Chondrocyte (in vitro differentiated cells): Measurements from ENCODE around the gene GTF2H2. TPM values are rescaled to one million over a fixed set of nuclear protein-coding genes. Genes with fewer than 3 reads are reported as not detected.
"Not testable (repeated sequence)": the region's sequence is repeated elsewhere in the genome, so short reads cannot be mapped to it uniquely, and the experiment has no call there.

Experiments used
- DNase-seq: peaks from one replicate; pipeline ENCODE4 v3.0.0; 2021; ENCODE audit warnings: mixed read lengths, low spot score
- H3K27ac Mint-ChIP-seq: one replicate; pipeline ENCODE4 v1.8.0; 2021; ENCODE audit warnings: mild to moderate bottlenecking, moderate library complexity, mixed read lengths; ENCODE audit not compliant: unreplicated experiment
- H3K27me3 Mint-ChIP-seq: 2 replicates; pipeline ENCODE4 v1.8.0; 2021; ENCODE audit warnings: low read depth, mixed read lengths
- H3K36me3 Mint-ChIP-seq: 2 replicates; pipeline ENCODE4 v1.8.0; 2021; ENCODE audit warnings: low read depth, mixed read lengths
- H3K4me1 Mint-ChIP-seq: 2 replicates; pipeline ENCODE4 v1.8.0; 2021; ENCODE audit warnings: low read depth, mild to moderate bottlenecking, mixed read lengths
- H3K4me3 Mint-ChIP-seq: one replicate; pipeline ENCODE4 v1.8.0; 2021; ENCODE audit warnings: mild to moderate bottlenecking, moderate library complexity, mixed read lengths; ENCODE audit not compliant: unreplicated experiment
- H3K9me3 Mint-ChIP-seq: 2 replicates; pipeline ENCODE4 v1.8.0; 2021; ENCODE audit warnings: low read depth, mixed read lengths
- CTCF ChIP-seq: fragments of 200-600 bp; sonication (generic); IDR thresholded peaks from 2 replicates; pipeline ENCODE4 v1.5.0; 2021; ENCODE audit warnings: antibody characterized with exemption, mild to moderate bottlenecking, moderate library complexity
- total RNA-seq: library from RNA; stranded (reverse); gene quantifications from 3 replicates; pipeline ENCODE4 v1.2.1, GENCODE V29; 2021

Gene GTF2H2
- total RNA-seq, 1 donor from 2014 or later, result 16.8 TPM

- H3K36me3 Mint-ChIP-seq, result no peaks in the 10 kb centered on the region
- no peak for DNase-seq
- H3K4me3 Mint-ChIP-seq, result no peak overlapping the region
- H3K9me3 Mint-ChIP-seq, result no peaks in the 10 kb centered on the region
- no peaks in the 10 kb centered on the region for H3K27me3 Mint-ChIP-seq
- TF ChIP-seq CTCF, result no peak
- H3K27ac Mint-ChIP-seq, result no peak overlapping the region
- H3K4me1 Mint-ChIP-seq, result peaks cover 4% of the 10 kb centered on the region
Measured at GRCh38 chr5:71013575-71013974, 53.9 kb downstream of the GTF2H2 start.

- no peak overlapping the region for H3K4me3 Mint-ChIP-seq
- no peak for DNase-seq
- H3K36me3 Mint-ChIP-seq, result no peaks in the 10 kb centered on the region
- H3K9me3 Mint-ChIP-seq, result no peaks in the 10 kb centered on the region
- H3K4me1 Mint-ChIP-seq, result peaks cover 4% of the 10 kb centered on the region
- no peaks in the 10 kb centered on the region for H3K27me3 Mint-ChIP-seq
- no peak overlapping the region for H3K27ac Mint-ChIP-seq
- TF ChIP-seq CTCF, result no peak
Measured at GRCh38 chr5:71011194-71011792, 56.2 kb downstream of the GTF2H2 start.

GRCh38 chr5:71006983-71007382 lies 60.5 kb downstream of the GTF2H2 start:
- not testable (repeated sequence) for H3K9me3 Mint-ChIP-seq, H3K4me1 Mint-ChIP-seq, H3K36me3 Mint-ChIP-seq, H3K27ac Mint-ChIP-seq, H3K4me3 Mint-ChIP-seq, H3K27me3 Mint-ChIP-seq, DNase-seq

Other genes starting within 250 kb of the GTF2H2 start
- gene SERF1A, start 167.0 kb downstream of the GTF2H2 start, total RNA-seq, result 5.5 to 10.7 TPM (median 9.2 TPM) in 3 replicates
- gene SMN1, start 142.6 kb downstream of the GTF2H2 start, total RNA-seq, result 15.7 to 22.5 TPM (median 18.8 TPM) in 3 replicates
- gene NAIP, start 42.3 kb downstream of the GTF2H2 start, total RNA-seq, result 4.0 to 8.0 TPM (median 4.3 TPM) in 3 replicates